ENCODE measurements around the gene HOXB5.
A peak's percentile ranks its signal among the peaks of the same experiment; 100 is the strongest.

The HOXB5 gene

DNA sequence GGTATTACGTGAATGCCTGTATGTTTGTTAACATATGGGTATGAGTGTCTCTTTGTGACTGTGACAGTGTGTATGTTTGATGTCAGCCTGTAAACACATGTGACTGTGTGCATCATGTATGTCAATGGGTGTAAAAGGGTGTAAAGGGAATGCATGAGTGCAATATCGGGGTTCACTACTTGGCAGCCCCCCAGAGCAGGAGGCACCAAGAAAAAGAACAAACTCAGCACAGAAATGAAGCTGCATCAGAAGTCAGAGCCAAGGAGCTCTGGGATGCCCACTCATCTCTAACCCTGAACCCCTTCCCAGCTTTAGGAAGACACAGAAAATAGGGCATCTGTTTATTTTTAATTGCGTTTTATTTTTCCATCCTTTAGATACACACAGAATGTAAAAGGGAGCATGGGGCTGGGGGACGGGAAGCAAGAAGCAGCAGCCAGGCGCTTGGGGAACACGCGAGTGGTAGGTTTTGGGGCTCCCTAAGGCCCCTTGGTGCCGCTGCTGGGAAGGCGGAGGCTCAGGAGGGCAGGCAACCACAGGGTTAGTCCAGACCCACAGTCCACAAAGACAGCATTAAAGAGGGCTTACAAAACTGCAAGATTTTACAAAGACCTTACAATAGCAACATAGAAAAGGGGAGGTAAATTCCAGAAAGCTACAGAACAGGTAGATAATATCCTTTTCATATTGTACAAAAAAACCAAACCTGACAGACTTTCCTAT lies 13.5 kb upstream of the HOXB5 start:
- Histone ChIP-seq H3K4me1 (peaks cover 0 to 35% (median 26%) of the 10 kb centered on the region in 4 donors), H3K4me3 (no peak overlapping the region), H3K9me3 (no peaks in the 10 kb centered on the region), H3K27ac (no peak overlapping the region), H3K27me3 (peaks cover 11 to 99% of the 10 kb centered on the region in 2 donors), H3K36me3 (no peaks in the 10 kb centered on the region)
- TF ChIP-seq, protein P1, sequence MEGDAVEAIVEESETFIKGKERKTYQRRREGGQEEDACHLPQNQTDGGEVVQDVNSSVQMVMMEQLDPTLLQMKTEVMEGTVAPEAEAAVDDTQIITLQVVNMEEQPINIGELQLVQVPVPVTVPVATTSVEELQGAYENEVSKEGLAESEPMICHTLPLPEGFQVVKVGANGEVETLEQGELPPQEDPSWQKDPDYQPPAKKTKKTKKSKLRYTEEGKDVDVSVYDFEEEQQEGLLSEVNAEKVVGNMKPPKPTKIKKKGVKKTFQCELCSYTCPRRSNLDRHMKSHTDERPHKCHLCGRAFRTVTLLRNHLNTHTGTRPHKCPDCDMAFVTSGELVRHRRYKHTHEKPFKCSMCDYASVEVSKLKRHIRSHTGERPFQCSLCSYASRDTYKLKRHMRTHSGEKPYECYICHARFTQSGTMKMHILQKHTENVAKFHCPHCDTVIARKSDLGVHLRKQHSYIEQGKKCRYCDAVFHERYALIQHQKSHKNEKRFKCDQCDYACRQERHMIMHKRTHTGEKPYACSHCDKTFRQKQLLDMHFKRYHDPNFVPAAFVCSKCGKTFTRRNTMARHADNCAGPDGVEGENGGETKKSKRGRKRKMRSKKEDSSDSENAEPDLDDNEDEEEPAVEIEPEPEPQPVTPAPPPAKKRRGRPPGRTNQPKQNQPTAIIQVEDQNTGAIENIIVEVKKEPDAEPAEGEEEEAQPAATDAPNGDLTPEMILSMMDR (IDR thresholded peaks at IDR 0.05): no peak
- intact Hi-C loops (cut with DNase I; ENCODE audit: low total_unique reads): no loop called here
- no peak for DNase-seq

- Histone ChIP-seq H3K4me1 (peaks cover 0 to 28% (median 19%) of the 10 kb centered on the region in 4 donors), H3K27me3 (peaks cover 8 to 99% of the 10 kb centered on the region in 2 donors), H3K9me3 (no peaks in the 10 kb centered on the region), H3K36me3 (no peaks in the 10 kb centered on the region), H3K27ac (no peak overlapping the region), H3K4me3 (no peak overlapping the region)
- intact Hi-C loops (cut with DNase I; ENCODE audit: low total_unique reads): no loop called here
- TF ChIP-seq, protein P1 (IDR thresholded peaks at IDR 0.05): no peak
- DNase-seq: no peak
These were observed 12.7 kb upstream of the HOXB5 start for GRCh38 chr17:48605991-48606891.

GRCh38 chr17:48605409-48605919 lies 11.9 kb upstream of the HOXB5 start:
- H3K27ac ChIP-seq: no peak overlapping the region
- H3K36me3 ChIP-seq: no peaks in the 10 kb centered on the region
- no peak overlapping the region for H3K4me3 ChIP-seq
- H3K9me3 ChIP-seq: no peaks in the 10 kb centered on the region
- peaks cover 7 to 99% of the 10 kb centered on the region in 2 donors for H3K27me3 ChIP-seq
- peaks cover 0 to 20% (median 12%) of the 10 kb centered on the region in 4 donors for H3K4me1 ChIP-seq
- DNase-seq: no peak
- intact Hi-C loops (cut with DNase I; ENCODE audit: low total_unique reads): no loop called here
- TF ChIP-seq, protein P1 (IDR thresholded peaks at IDR 0.05): no peak

GRCh38 chr17:48604770-48605329 lies 11.3 kb upstream of the HOXB5 start, which contains the start of gene HOXB6:
HOXB6 (minus strand) TSS chr17:48604986; CDS start chr17:48598150, 6,836 bp downstream.
- peak within 1 kb of the TSS; percentile 20 to 34 for H3K4me3 ChIP-seq
- TF ChIP-seq, protein P1 (IDR thresholded peaks at IDR 0.05): no peak
- no peaks in the 10 kb centered on the region for H3K9me3 ChIP-seq
- H3K27ac ChIP-seq: no peak within 1 kb of the TSS
- H3K27me3 ChIP-seq: peaks cover 1 to 99% of the 10 kb centered on the region in 2 donors
- H3K4me1 ChIP-seq: peaks cover 0 to 14% (median 6%) of the 10 kb centered on the region in 4 donors
- intact Hi-C loops (cut with DNase I; ENCODE audit: low total_unique reads): no loop called here
- no peak for DNase-seq
- H3K36me3 ChIP-seq: no peaks in the 10 kb centered on the region

GRCh38 chr17:48603959-48604769 lies 10.6 kb upstream of the HOXB5 start:
- H3K36me3 ChIP-seq: no peaks in the 10 kb centered on the region
- no peaks in the 10 kb centered on the region for H3K9me3 ChIP-seq
- H3K27ac ChIP-seq: no peak overlapping the region
- TF ChIP-seq, protein P1 (IDR thresholded peaks at IDR 0.05): no peak
- intact Hi-C loops (cut with DNase I; ENCODE audit: low total_unique reads): no loop called here
- H3K4me3 ChIP-seq: peak overlapping the region; percentile 20 to 34
- peaks cover 0 to 99% of the 10 kb centered on the region in 2 donors for H3K27me3 ChIP-seq
- peaks cover 0 to 12% (median 5%) of the 10 kb centered on the region in 4 donors for H3K4me1 ChIP-seq
- DNase-seq: no peak
